Ectodermal cell (in vitro differentiated cells): ENCODE data around the gene CDRT15L2. TPM values are rescaled to one million over a fixed set of nuclear protein-coding genes. Genes with fewer than 3 reads are reported as not detected.
"Not testable (repeated sequence)": the region's sequence is repeated elsewhere in the genome, so short reads cannot be mapped to it uniquely, and the experiment has no call there.

Experiments
- H3K27ac ChIP-seq: 2 replicates; pipeline ENCODE4 v1.7.0; 2013; ENCODE audit warnings: mild to moderate bottlenecking, low read depth, low read length; ENCODE audit not compliant: insufficient read depth, poor library complexity, severe bottlenecking
- H3K27me3 ChIP-seq: 2 replicates; pipeline ENCODE4 v1.7.0; 2013; ENCODE audit warnings: mild to moderate bottlenecking, low read length; ENCODE audit not compliant: insufficient read depth, control insufficient read depth, poor library complexity, severe bottlenecking
- H3K36me3 ChIP-seq: one replicate; pipeline ENCODE4 v1.7.0; 2013; ENCODE audit warnings: low read length; ENCODE audit not compliant: control insufficient read depth, insufficient read depth
- H3K4me1 ChIP-seq: one replicate; pipeline ENCODE4 v1.7.0; 2013; ENCODE audit warnings: low read length; ENCODE audit not compliant: control insufficient read depth, insufficient read depth
- H3K4me3 ChIP-seq: 2 replicates; pipeline ENCODE4 v1.7.0; 2013; ENCODE audit warnings: low read depth, low read length, control low read depth; ENCODE audit not compliant: insufficient read depth
- H3K9me3 ChIP-seq: 2 replicates; pipeline ENCODE4 v1.7.0; 2013; ENCODE audit warnings: mild to moderate bottlenecking, low read length, moderate library complexity; ENCODE audit not compliant: control insufficient read depth
- WGBS, 2 experiments: methylation state at CpG; one replicate each; pipeline ENCODE4 v1.1.7; 2013; ENCODE audit warnings: missing lambda C conversion rate in 2 of 2; 5-methylcytosine and 5-hydroxymethylcytosine counted together
- polyA plus RNA-seq, 4 experiments: library from polyadenylated mRNA; stranded (reverse); fragments of 50-300 nt; gene quantifications; one replicate each; pipeline ENCODE4 v1.2.3, GENCODE V29; 2013

Gene CDRT15L2
- not detected for polyA plus RNA-seq (2013, experiment 1 of 4)
- polyA plus RNA-seq (2013, experiment 2 of 4), result not detected
- polyA plus RNA-seq (2013, experiment 3 of 4), result not detected
- polyA plus RNA-seq (2013, experiment 4 of 4), result not detected

GRCh38 chr17:20579424-20579823, at the start of gene CDRT15L2:
Gene CDRT15L2, plus strand, starts transcription at chr17:20579724. Its CDS starts 20 bp downstream, at chr17:20579744.
- WGBS, 2 experiments, result 92 to 95% methylated on average over 10 to 12 of the region's 12 CpGs
- H3K27ac ChIP-seq, H3K4me3 ChIP-seq, H3K4me1 ChIP-seq, H3K27me3 ChIP-seq, H3K36me3 ChIP-seq, H3K9me3 ChIP-seq: not testable (repeated sequence)

DNA sequence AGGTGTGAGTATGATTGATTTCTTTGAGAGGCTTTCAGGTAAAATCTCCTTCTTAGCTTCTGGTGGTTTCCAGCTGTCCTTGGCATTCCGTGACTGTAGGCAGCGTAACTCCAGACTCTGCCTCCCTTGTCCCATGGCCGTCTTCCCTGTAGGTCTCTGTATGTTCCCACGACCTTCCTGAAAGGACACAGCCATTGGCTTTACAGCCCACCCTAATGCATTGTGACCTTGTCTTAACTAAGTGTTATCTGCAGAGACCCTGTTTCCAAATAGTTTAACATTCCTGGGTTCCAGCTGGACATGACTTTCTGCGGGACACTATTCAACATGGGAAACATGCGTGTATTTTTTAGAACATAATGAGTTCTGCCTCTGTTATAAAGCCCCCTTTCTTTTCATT, 49.4 kb upstream of the CDRT15L2 start:
- not testable (repeated sequence) for H3K4me1 ChIP-seq, H3K27ac ChIP-seq, H3K4me3 ChIP-seq, H3K27me3 ChIP-seq, H3K36me3 ChIP-seq, H3K9me3 ChIP-seq
- 29 to 39% methylated on average over 4 of the region's 6 CpGs for WGBS, 2 experiments

- H3K4me1 ChIP-seq, H3K9me3 ChIP-seq, H3K27ac ChIP-seq, H3K36me3 ChIP-seq, H3K27me3 ChIP-seq: not testable (repeated sequence)
- 0% methylated on average over 12 to 16 of the region's 31 CpGs for WGBS, 2 experiments
- peak overlapping the region; percentile 35 for H3K4me3 ChIP-seq
Observed at GRCh38 chr17:20532544-20533090, 46.9 kb upstream of the CDRT15L2 start.

DNA sequence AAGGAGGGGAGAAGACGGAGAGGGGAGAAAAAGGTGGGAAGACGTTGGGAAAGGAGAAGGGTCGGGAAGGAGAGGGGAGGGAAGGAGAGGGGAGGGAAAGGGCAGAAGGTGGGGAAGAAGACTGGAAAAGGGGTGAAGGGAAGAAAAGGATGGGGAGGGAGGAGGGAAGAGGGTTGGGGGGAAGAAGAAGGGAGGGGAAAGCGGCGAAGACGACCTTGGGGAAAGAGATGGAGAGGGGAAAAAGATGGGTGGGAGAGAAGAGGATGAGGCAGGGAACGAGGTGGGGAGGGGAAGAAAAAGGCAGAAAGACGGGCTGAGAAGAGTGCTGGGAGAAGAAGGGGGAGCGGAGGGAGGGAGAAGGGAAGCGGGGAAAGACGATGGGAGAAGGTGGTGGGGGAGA, 46.3 kb upstream of the CDRT15L2 start:
- H3K4me3 ChIP-seq, result peak overlapping the region; percentile 35
- 0 to 1% methylated on average over 11 of the region's 11 CpGs for WGBS, 2 experiments
- H3K27me3 ChIP-seq, H3K9me3 ChIP-seq, H3K4me1 ChIP-seq, H3K27ac ChIP-seq, H3K36me3 ChIP-seq: not testable (repeated sequence)

DNA sequence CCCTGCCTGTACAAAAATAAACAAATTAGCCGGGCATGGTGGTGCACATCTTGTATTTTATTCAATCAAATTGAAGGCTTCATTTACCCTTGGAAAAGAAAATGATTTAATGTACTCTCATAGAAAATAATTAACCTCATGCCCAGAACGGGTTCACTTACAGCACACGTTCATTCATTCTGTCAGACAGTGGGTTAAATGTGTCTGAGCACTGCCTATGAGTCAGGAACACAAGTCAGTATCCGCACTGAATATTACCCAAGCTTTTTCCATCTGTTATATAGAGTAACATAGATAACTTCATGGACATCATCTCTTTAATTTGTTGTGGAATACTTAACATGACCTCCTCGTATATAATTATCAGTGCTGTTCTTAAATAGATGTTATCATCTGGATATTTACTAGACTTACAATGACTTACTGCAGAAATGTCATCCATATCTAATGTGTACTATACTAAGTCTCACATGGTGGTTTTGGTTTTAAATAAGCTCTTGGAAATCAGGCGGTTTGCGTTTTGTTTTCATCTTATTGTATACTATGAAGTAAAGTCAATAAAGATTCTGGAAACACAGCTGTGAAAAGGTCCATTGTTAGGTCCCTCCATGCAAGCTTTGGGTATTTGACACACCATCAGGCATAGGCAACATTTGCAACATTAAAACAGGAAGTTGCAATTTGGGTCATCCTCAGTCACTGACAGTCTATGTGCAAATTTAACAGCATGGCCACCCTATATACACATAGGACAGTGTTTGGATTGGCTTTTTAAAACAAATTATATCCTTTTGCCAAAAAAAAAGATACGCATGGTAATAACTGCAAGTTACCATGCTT, 44.6 kb upstream of the CDRT15L2 start:
- not testable (repeated sequence) for H3K36me3 ChIP-seq, H3K4me3 ChIP-seq, H3K27ac ChIP-seq, H3K27me3 ChIP-seq, H3K4me1 ChIP-seq, H3K9me3 ChIP-seq
- 52 to 78% methylated on average over 2 to 4 of the region's 8 CpGs for WGBS, 2 experiments

DNA sequence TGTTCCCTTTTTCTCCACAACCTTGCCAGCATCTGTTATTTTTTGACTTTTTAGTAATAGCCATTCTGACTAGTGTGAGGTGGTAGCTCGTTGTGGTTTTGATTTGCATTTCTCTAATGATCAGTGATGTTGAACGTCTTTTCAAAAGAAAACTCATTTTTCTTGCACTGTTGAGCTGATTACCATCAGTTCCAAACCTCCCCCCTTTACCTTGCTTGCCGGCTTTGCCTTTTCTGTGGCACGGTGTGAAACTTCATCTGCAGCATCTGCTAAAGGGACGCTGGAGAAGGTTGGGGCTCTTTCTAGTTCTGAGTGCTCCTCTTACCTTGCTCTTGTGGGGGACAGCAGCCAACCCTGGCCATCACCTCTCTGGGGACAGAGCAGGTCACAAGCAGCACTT, 39.1 kb upstream of the CDRT15L2 start:
- no CpG with 5 or more reads among the region's 5 CpGs for WGBS, 2 experiments
- H3K4me1 ChIP-seq, H3K27ac ChIP-seq, H3K4me3 ChIP-seq, H3K36me3 ChIP-seq, H3K27me3 ChIP-seq, H3K9me3 ChIP-seq: not testable (repeated sequence)

- not testable (repeated sequence) for H3K27me3 ChIP-seq, H3K36me3 ChIP-seq, H3K27ac ChIP-seq, H3K4me3 ChIP-seq, H3K9me3 ChIP-seq, H3K4me1 ChIP-seq
- 80% methylated on average over 2 of the region's 3 CpGs; no CpG with 5 or more reads in 1 of the 2 experiments for WGBS, 2 experiments
Observed at GRCh38 chr17:20540865-20541264, 38.7 kb upstream of the CDRT15L2 start.

- not testable (repeated sequence) for H3K27me3 ChIP-seq, H3K4me1 ChIP-seq, H3K4me3 ChIP-seq, H3K9me3 ChIP-seq, H3K36me3 ChIP-seq, H3K27ac ChIP-seq
- WGBS, 2 experiments, result 90 to 91% methylated on average over 3 to 7 of the region's 7 CpGs
Observed at GRCh38 chr17:20541853-20542546, 37.5 kb upstream of the CDRT15L2 start.

GRCh38 chr17:20547923-20548322, 31.6 kb upstream of the CDRT15L2 start:
- not testable (repeated sequence) for H3K4me3 ChIP-seq, H3K9me3 ChIP-seq, H3K4me1 ChIP-seq, H3K36me3 ChIP-seq, H3K27me3 ChIP-seq, H3K27ac ChIP-seq
- whole genome bisulfite sequencing, 2 experiments, result no CpG with 5 or more reads among the region's 5 CpGs

DNA sequence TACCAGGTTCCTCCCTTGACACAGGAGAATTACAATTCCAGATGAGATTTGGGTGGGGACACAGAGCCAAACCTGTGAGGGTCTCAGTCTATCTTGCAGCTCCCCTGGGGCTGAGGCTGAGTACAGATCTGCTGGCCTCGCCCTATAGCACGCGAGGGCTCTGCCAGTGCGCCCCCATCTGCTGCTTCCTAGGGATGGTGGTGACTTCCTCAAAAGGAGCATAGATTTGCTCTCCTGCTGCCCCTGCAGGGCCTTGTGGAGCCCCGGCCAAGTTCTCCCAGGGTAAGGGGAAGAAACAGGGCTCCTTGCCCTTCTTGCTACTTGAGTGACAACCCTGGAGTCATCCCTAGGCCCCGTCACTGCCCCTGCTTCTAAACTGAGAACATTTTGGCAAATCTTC, 26.6 kb upstream of the CDRT15L2 start:
- not testable (repeated sequence) for H3K4me1 ChIP-seq, H3K36me3 ChIP-seq, H3K27ac ChIP-seq, H3K4me3 ChIP-seq, H3K9me3 ChIP-seq, H3K27me3 ChIP-seq
- WGBS, 2 experiments, result 92 to 97% methylated on average over 5 to 6 of the region's 6 CpGs
